ENCODE measurements around the gene STYXL1. TPM values are rescaled to one million over a fixed set of nuclear protein-coding genes. Genes with fewer than 3 reads are reported as not detected.

Gene STYXL1
- total and polyA plus RNA-seq, 12 donors: 20.9 to 82.0 (median 50.8) TPM

GRCh38 chr7:76077435-76077834 lies 29.6 kb upstream of the STYXL1 start:
- no peak for DNase-seq
- intact Hi-C loops (cut with DNase I): no loop called here

GRCh38 chr7:76076995-76077394 lies 29.2 kb upstream of the STYXL1 start:
- no peaks in the 10 kb centered on the region for H3K36me3 ChIP-seq (replicated peaks in 1 of 2)
- no peak overlapping the region for H3K4me3 ChIP-seq
- no peaks in the 10 kb centered on the region for H3K27me3 ChIP-seq
- H3K4me1 ChIP-seq (replicated peaks in 1 of 2): peaks cover 0 to 4% of the 10 kb centered on the region in 2 donors
- WGBS, 4 donors: 85 to 90% (median 88%) methylated on average over 6 of the region's 6 CpGs
- intact Hi-C loops (cut with DNase I): no loop called here
- no peaks in the 10 kb centered on the region for H3K9me3 ChIP-seq (replicated peaks in 1 of 3)
- DNase-seq: no peak
- H3K27ac ChIP-seq: peak overlapping the region in 1 of 5 donors; percentile 50
- TF ChIP-seq POLR2A (IDR thresholded peaks at IDR 0.05): no peak
- no peak for TF ChIP-seq CTCF (IDR thresholded peaks at IDR 0.05)

More at GRCh38 chr7:76077435-76077834, 29.6 kb upstream of the STYXL1 start:
- Histone ChIP-seq H3K9me3 (replicated peaks in 1 of 3) (no peaks in the 10 kb centered on the region), H3K4me1 (replicated peaks in 1 of 2) (peaks cover 0 to 4% of the 10 kb centered on the region in 2 donors), H3K27ac (peak overlapping the region in 1 of 5 donors; percentile 20), H3K27me3 (no peaks in the 10 kb centered on the region), H3K36me3 (replicated peaks in 1 of 2) (no peaks in the 10 kb centered on the region), H3K4me3 (no peak overlapping the region)
- TF ChIP-seq CTCF (IDR thresholded peaks at IDR 0.05) (no peak), POLR2A (IDR thresholded peaks at IDR 0.05) (no peak)
- 34 to 54% (median 44%) methylated on average over 3 of the region's 3 CpGs for WGBS, 4 donors

- Histone ChIP-seq H3K36me3 (replicated peaks in 1 of 2) (no peaks in the 10 kb centered on the region), H3K27me3 (no peaks in the 10 kb centered on the region), H3K9me3 (replicated peaks in 1 of 3) (no peaks in the 10 kb centered on the region), H3K27ac (no peak overlapping the region), H3K4me1 (replicated peaks in 1 of 2) (peaks cover 0 to 4% of the 10 kb centered on the region in 2 donors), H3K4me3 (no peak overlapping the region)
- WGBS, 4 donors: 96 to 100% (median 99%) methylated on average over 2 to 4 of the region's 4 CpGs
- no peak for DNase-seq
- intact Hi-C loops (cut with DNase I): loop anchor here in 1 of 2 donors (5.0 kb wide), 1 partner anchor 37 kb away; no protein-coding TSS in a partner anchor
- TF ChIP-seq CTCF (IDR thresholded peaks at IDR 0.05) (no peak), POLR2A (IDR thresholded peaks at IDR 0.05) (no peak)
Measured at GRCh38 chr7:76074972-76075370, 27.2 kb upstream of the STYXL1 start.

- DNase-seq: no peak
- no peak overlapping the region for H3K27ac ChIP-seq
- WGBS, 4 donors: 96 to 99% (median 97%) methylated on average over 29 to 35 of the region's 35 CpGs
- TF ChIP-seq POLR2A (IDR thresholded peaks at IDR 0.05) (no peak), CTCF (IDR thresholded peaks at IDR 0.05) (no peak)
- intact Hi-C loops (cut with DNase I): loop anchor here in 1 of 2 donors (5.0 kb wide), 1 partner anchor 38 kb away; no protein-coding TSS in a partner anchor
- H3K4me3 ChIP-seq: no peak overlapping the region
- peaks cover 0 to 7% of the 10 kb centered on the region in 2 donors for H3K4me1 ChIP-seq (replicated peaks in 1 of 2)
- H3K27me3 ChIP-seq: no peaks in the 10 kb centered on the region
- H3K9me3 ChIP-seq (replicated peaks in 1 of 3): no peaks in the 10 kb centered on the region
- no peaks in the 10 kb centered on the region for H3K36me3 ChIP-seq (replicated peaks in 1 of 2)
Measured at GRCh38 chr7:76074306-76074971, 26.6 kb upstream of the STYXL1 start.
